SIG-M5 treated with dmso at 0.1 percent for 504 hours (cell line): ENCODE measurements around the gene PLAAT2.

Source experiments
- DNase-seq: peaks from one replicate; lab custom pipeline; 2025; ENCODE audit not compliant: unreplicated experiment; lab: John Stamatoyannopoulos, UW

Gene PLAAT2

GRCh38 chr11:63527667-63528066 is 35.5 kb downstream of the PLAAT2 start:
- no peak for DNase-seq

GRCh38 chr11:63523151-63523550 is 40.0 kb downstream of the PLAAT2 start:
- no peak for DNase-seq

DNA sequence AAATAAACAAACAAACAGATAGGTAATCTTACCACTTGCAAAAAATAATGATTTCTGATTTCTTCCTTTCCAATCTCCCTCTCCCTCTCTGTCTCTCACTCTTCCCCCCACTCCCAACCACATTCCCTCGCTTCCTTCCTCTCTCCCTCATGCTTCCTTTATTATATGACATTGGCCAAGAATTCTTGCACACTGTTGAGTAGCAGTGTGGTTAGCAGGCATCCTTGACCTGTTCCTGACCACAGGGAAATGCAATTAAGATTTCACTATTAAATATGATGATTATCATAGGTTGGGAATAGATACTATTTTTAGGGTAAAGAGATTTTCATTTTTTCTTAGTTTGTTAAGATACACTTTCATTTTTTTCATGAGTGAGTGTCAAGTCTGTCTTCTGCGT is 41.3 kb downstream of the PLAAT2 start:
- DNase-seq = no peak

DNA sequence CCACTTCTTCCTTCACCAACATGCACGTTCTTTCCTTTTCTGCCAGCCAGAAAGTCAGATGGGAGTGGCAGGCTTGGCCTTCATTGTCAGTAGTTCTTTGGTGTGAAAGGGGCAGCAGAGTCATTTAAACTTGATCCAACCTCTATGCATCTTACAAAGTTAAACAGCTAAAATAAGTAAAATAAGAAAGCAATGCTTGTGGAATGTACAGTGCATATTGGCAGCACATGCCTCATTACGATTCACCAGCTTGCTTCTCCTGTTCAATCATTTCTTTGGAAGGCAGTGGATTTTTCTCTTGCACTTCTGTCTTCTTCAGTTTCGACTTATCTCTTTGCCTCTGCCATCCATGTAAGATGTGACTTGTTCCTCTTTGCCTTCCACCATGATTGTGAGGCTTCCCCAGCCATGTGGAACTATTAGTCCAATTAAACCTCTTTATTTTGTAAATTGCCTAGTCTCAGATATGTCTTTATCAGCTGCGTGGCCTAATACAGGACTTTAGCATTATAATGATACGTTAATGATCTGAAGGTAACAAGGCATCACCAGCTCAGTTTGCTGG is 42.5 kb downstream of the PLAAT2 start:
- no peak for DNase-seq

DNA sequence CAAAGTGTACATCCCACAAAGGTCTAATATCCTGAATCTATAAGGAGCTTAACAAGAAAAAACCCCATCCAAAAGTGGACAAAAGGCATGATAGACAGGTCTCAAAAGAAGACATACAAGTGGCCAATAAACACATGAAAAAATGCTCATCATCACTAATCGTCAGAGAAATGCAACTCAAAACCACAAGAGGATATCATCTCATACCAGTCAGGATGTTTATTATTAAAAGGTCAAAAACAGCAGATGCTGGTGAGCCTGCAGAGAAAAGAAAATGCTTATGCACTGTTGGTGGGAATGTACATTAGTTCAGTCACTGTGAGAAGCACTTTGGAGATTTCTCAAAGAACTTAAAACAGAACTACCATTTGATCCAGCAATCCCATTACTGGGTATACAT is 44.6 kb downstream of the PLAAT2 start:
- no peak for DNase-seq

DNA sequence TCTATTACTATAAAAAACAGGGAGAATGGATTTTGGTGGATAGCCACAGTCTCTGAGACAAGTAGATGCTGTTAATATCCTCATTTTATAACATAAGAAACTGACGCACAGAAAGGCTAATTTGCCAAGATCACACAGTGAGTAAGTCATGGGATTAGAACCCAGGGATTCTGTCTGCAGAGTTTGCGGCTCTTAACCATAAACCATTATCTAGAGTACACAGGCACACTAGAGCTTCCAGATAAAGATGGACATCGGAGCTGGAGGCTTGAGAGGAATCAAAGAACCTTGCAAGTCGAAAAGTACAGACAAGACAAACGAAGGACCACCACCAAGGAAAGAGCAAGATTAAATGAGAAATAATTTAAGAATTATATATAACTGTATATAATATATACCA is 46.0 kb downstream of the PLAAT2 start:
- DNase-seq = no peak

DNA sequence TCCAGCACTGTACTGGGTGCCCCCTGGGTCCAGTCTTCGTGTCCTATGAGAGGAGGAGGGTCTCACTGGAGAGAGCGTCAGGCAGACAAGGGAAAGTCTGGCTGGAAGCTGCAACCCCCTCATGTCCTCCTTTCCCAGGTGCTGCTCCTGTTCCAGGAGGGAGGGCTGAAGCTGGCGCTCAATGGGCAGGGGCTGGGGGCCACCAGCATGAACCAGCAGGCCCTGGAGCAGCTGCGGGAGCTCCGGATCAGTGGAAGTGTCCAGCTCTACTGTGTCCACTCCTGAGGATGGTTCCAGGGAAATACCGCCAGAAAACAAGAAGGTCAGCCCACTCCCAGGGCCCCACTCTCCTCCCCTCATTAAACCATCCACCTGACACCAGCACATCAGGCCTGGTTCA is 47.1 kb downstream of the PLAAT2 start:
- DNase-seq = no peak

- DNase-seq = no peak
Observed at GRCh38 chr11:63512816-63513215, 50.4 kb downstream of the PLAAT2 start.

- DNase-seq = no peak
Observed at GRCh38 chr11:63511048-63511748, 52.0 kb downstream of the PLAAT2 start.

GRCh38 chr11:63510360-63511047 is 52.7 kb downstream of the PLAAT2 start:
- DNase-seq = no peak

- DNase-seq = no peak
Observed at GRCh38 chr11:63508745-63509144, 54.4 kb downstream of the PLAAT2 start.

DNA sequence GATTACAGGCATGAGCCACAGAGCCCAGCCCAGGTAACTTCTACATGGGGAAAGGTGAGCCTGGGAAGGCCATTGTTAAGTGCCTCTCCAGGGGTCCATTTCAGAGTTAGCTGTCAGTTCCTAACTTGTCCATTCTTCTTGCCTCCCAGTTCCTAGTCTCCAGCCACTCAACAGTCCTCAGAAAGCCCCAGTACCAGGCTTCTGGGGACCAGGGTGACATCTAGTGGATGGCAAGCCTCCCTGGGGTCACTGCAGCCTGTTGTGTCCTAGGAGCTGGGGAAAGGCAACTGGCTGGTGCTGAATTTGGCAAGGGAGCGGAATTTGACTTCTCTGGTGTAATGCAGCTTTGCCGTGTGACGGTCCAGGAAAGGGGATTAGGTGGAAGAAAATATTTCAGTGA is 55.2 kb downstream of the PLAAT2 start:
- peak; percentile 73 for DNase-seq

GRCh38 chr11:63507511-63507910 is 55.7 kb downstream of the PLAAT2 start:
- no peak for DNase-seq

DNA sequence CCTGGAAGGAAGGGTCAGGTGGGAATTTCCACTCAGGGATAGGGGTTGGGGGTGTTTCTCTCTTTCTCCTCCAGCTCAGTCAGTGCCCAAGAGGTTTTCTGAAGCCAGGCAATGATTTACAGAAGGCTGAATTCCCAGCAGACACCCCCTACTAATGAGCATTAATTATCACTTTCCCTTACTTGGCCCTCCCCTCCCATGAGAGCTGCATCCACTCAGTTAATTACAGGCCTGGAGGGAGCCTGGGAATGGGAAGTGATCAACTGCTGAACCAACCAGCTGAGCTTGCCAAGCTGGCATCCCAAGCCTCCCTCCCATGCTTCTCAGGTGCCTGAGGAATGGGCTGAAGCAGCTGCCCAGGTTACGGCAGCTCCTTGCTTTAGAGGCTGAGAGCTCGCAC is 56.3 kb downstream of the PLAAT2 start:
- DNase-seq = no peak

DNA sequence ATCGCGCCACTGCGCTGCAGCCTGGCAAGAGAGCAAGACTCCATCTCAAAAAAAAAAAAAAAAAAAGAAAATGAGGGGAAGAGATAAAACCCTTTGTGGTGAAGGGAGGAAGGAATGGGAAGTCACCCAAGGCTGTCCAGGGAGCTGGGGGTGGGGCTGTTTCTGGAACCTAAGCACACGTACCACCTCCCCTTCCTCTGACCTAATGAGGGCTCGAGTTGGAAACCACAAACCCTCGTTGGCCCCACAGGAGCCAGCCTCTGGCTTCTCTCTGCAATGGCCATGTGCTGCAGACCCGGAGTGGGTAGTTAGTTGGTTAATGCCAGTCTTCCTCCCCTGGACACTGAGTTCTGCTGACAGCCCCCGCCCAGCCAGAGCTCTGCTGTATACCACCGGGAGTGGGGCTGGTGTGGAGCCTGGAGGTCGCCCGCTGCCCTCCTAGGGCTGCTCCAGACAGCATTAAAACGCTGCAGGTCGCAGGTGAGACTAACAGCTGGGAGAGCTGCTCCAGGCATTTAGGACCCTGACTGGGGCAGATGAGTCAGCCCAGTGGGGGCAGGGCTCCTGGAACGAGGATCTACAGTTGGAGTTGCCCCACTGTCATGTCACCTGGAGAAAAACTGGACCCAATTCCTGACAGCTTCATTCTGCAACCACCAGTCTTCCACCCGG is 57.2 kb downstream of the PLAAT2 start, which contains the start of gene LGALS12:
TSS of gene LGALS12 (plus strand) at position 228 of the 672 bp plus-strand sequence. CDS start at position 603, 375 bp downstream.
- peak; percentile 89 for DNase-seq

DNA sequence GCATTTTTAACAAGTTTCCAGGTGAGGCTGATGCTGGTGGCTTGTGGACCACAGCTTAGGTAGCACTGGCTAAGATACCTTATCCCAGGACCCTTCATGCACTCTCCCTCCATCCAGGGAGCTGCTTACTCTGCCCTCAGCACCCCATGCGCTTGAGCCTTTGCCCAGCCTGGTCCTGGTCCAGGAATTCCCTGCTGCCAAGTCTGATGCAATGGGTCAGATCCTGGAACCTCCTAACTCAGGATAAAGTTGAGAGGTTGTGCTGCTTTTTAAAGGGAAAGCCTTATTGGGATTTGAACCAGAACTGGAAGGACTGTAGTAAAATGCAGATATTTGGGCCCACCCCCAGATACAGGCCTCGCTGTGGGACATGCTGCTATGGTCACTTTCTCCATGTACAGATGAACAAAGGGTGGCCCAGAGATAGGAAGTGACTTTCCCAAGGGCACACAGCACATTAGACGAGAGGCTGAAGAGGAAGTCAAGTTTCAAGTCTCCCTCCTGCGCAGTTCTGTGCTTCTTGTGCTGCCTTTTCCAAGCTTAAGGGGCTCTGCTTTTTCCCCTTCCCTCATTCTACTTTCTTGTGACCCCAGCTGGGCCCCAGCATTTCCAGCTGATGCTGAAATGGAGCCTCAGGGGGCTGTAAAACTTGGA is 58.1 kb downstream of the PLAAT2 start:
- peak; percentile 12 for DNase-seq

- DNase-seq = no peak
Observed at GRCh38 chr11:63504054-63504453, 59.1 kb downstream of the PLAAT2 start.

DNA sequence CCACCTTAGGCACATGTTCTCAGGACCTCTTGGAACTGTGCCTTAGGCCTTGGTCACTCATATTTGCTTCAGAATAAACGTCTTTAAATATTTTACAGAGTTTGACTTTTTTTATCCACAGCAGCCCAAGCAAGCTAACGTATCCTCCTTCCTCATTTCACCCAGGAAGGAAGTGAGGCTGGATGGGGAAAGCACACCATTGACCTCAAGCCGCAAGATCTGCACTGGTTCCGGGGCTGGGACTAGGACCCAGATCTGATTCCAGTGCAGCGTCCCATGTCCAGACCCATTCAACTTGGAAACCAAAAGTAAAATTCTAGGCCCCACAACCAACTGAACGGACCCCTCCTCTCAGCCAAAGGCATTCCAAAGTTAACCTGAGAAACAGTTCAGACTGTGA is 59.7 kb downstream of the PLAAT2 start:
- peak; percentile 72 for DNase-seq
